SU-DHL-6 (cell line): ENCODE data around the gene ITFG1.

Experiments used
- H2AFZ ChIP-seq: fragments of 200-600 bp; sonication (generic); 2 replicates; pipeline ENCODE4 v1.6.1; 2014; ENCODE audit warnings: low read depth, mild to moderate bottlenecking, moderate library complexity, mixed read lengths, antibody characterized with exemption, low read length; ENCODE audit not compliant: severe bottlenecking
- H3F3A ChIP-seq: fragments of 200-600 bp; shearing (Covaris generic); 2 replicates; pipeline ENCODE4 v1.6.0; 2016; ENCODE audit warnings: antibody characterized with exemption, mild to moderate bottlenecking; ENCODE audit not compliant: insufficient read depth
- H3K27ac ChIP-seq: fragments of 200-600 bp; sonication (generic); 2 replicates; pipeline ENCODE4 v1.5.1; 2016; ENCODE audit warnings: low read depth, mild to moderate bottlenecking, low read length, moderate library complexity, mixed read lengths
- H3K27me3 ChIP-seq: fragments of 200-600 bp; sonication (generic), shearing (Covaris generic); 2 replicates; pipeline ENCODE4 v1.6.0; 2014; ENCODE audit warnings: mild to moderate bottlenecking, low read length
- H3K36me3 ChIP-seq: fragments of 200-600 bp; sonication (generic); 2 replicates; pipeline ENCODE4 v1.6.1; 2014; ENCODE audit warnings: mild to moderate bottlenecking, low read length, mixed read lengths
- H3K4me2 ChIP-seq: fragments of 300-600, 200-600 bp; shearing (Covaris generic), sonication (generic); 2 replicates; pipeline ENCODE4 v1.6.0; 2014; ENCODE audit warnings: low read length, low read depth, mild to moderate bottlenecking; ENCODE audit not compliant: poor library complexity, severe bottlenecking
- H3K4me3 ChIP-seq: fragments of 200-600 bp; sonication (generic); 2 replicates; pipeline ENCODE4 v1.5.1; 2014; ENCODE audit warnings: antibody characterized with exemption, low read length, mild to moderate bottlenecking, mixed read lengths; ENCODE audit not compliant: insufficient read depth, poor library complexity, severe bottlenecking
- H3K79me2 ChIP-seq: fragments of 200-600 bp; sonication (generic); 2 replicates; pipeline ENCODE4 v1.6.1; 2014; ENCODE audit warnings: mild to moderate bottlenecking, low read length, moderate library complexity; ENCODE audit not compliant: insufficient read depth
- H3K9ac ChIP-seq: fragments of 200-600 bp; sonication (generic); 2 replicates; pipeline ENCODE4 v1.7.0; 2014; ENCODE audit warnings: mild to moderate bottlenecking, low read length
- H3K9me2 ChIP-seq: fragments of 200-600 bp; sonication (generic); replicated peaks from 2 replicates; pipeline ENCODE4 v1.6.1; 2014; ENCODE audit warnings: low read length; ENCODE audit not compliant: insufficient read depth
- H3K9me3 ChIP-seq: fragments of 200-600 bp; sonication (generic); 2 replicates; pipeline ENCODE4 v1.6.1; 2014; ENCODE audit warnings: low read length, mixed read lengths; ENCODE audit not compliant: insufficient read depth
- H4K20me1 ChIP-seq: fragments of 200-600 bp; sonication (generic); 2 replicates; pipeline ENCODE4 v1.6.1; 2014; ENCODE audit warnings: low read depth, mild to moderate bottlenecking, antibody characterized with exemption, low read length, moderate library complexity, mixed read lengths
- CTCF ChIP-seq: fragments of 200-600 bp; sonication (generic); IDR thresholded peaks from one replicate; pipeline ENCODE4 v1.5.1; 2017; ENCODE audit warnings: antibody characterized with exemption, mild to moderate bottlenecking, low read length, moderate library complexity; ENCODE audit not compliant: insufficient read depth, poor library complexity, severe bottlenecking
- EZH2phosphoT487 ChIP-seq: fragments of 200-600 bp; sonication (generic), shearing (Covaris generic); conservative IDR thresholded peaks from 2 replicates; pipeline ENCODE4 v1.6.1; 2018; ENCODE audit warnings: mild to moderate bottlenecking, antibody characterized with exemption, low read length, moderate library complexity, mixed read lengths

ITFG1 gene

GRCh38 chr16:47504599-47504998 is 43.7 kb upstream of the ITFG1 start:
- H3F3A ChIP-seq: 0 out of 2 replicates have a peak, but pooled peaks cover 3% of the 10 kb centered on the region
- H3K4me2 ChIP-seq: no peak overlapping the region
- H4K20me1 ChIP-seq: no peaks in the 10 kb centered on the region
- H3K4me3 ChIP-seq: no peak overlapping the region
- H3K36me3 ChIP-seq: peaks cover 29% of the 10 kb centered on the region
- no peaks in the 10 kb centered on the region for H3K9me3 ChIP-seq
- no peak overlapping the region for H3K9ac ChIP-seq
- H3K9me2 ChIP-seq: no peaks in the 10 kb centered on the region
- TF ChIP-seq CTCF (no peak), EZH2phosphoT487 (no peak)
- no peak overlapping the region for H3K27ac ChIP-seq
- no peak overlapping the region for H2AFZ ChIP-seq
- no peaks in the 10 kb centered on the region for H3K79me2 ChIP-seq
- no peaks in the 10 kb centered on the region for H3K27me3 ChIP-seq

DNA sequence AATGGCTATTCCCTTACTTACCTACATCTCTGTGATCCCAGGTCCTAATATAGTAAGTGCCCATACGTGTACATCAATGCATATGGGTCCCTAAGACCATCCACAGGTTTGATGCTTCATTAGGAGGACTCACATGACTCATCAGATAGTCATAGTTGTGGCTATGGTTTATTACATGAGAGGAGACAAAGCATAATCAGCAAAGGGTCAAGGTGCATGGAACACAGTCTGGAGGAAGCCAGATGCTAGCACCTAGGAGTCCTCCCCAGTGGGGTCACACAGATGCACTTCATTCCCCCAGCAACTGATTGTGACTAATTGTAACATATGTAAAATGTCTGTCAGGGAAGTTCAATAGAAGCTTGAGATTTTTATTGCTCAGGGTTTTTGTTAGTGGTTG is 43.1 kb upstream of the ITFG1 start:
- Histone ChIP-seq H4K20me1 (no peaks in the 10 kb centered on the region), H2AFZ (no peak overlapping the region), H3K27ac (no peak overlapping the region), H3K27me3 (no peaks in the 10 kb centered on the region), H3K9me3 (no peaks in the 10 kb centered on the region), H3K9ac (no peak overlapping the region), H3K36me3 (peaks cover 28% of the 10 kb centered on the region), H3K9me2 (no peaks in the 10 kb centered on the region), H3K4me3 (no peak overlapping the region), H3F3A (peaks cover 3% of the 10 kb centered on the region; the same call in 1 of the 2 replicates), H3K4me2 (no peak overlapping the region), H3K79me2 (no peaks in the 10 kb centered on the region)
- TF ChIP-seq EZH2phosphoT487 (no peak), CTCF (no peak)

GRCh38 chr16:47499700-47500264 is 38.9 kb upstream of the ITFG1 start:
- H3K9me3 ChIP-seq: no peaks in the 10 kb centered on the region

More at GRCh38 chr16:47499700-47500264, 38.9 kb upstream of the ITFG1 start:
- H3K9me2 ChIP-seq: no peaks in the 10 kb centered on the region
- H3K4me2 ChIP-seq: no peak overlapping the region
- no peak overlapping the region for H3K9ac ChIP-seq
- no peak overlapping the region for H3K27ac ChIP-seq
- H3K27me3 ChIP-seq: no peaks in the 10 kb centered on the region
- H4K20me1 ChIP-seq: no peaks in the 10 kb centered on the region
- TF ChIP-seq EZH2phosphoT487 (no peak), CTCF (no peak)
- no peak overlapping the region for H3K4me3 ChIP-seq
- peaks cover 15% of the 10 kb centered on the region; the same call in 1 of the 2 replicates for H3K79me2 ChIP-seq
- no peaks in the 10 kb centered on the region; the same call in 1 of the 2 replicates for H3F3A ChIP-seq
- peaks cover 29% of the 10 kb centered on the region for H3K36me3 ChIP-seq
- H2AFZ ChIP-seq: no peak overlapping the region
